Measurements from ENCODE around the gene SMARCAD1.
"Not testable (repeated sequence)": the region's sequence is repeated elsewhere in the genome, so short reads cannot be mapped to it uniquely, and the experiment has no call there.

The SMARCAD1 gene

GRCh38 chr4:94290245-94290644 is 82.6 kb downstream of the SMARCAD1 start:
- H3K4me3 ChIP-seq (ENCODE audit: low read depth, low read length) = no peak overlapping the region
- DNase-seq (ENCODE audit: low read depth) = no peak
- no peak for TF ChIP-seq MYC (IDR thresholded peaks at IDR 0.05; ENCODE audit: low read depth, low read length)
- no peak for TF ChIP-seq POLR2A (IDR thresholded peaks at IDR 0.05; ENCODE audit: extremely low read depth, insufficient read length)
- TF ChIP-seq, protein P1, sequence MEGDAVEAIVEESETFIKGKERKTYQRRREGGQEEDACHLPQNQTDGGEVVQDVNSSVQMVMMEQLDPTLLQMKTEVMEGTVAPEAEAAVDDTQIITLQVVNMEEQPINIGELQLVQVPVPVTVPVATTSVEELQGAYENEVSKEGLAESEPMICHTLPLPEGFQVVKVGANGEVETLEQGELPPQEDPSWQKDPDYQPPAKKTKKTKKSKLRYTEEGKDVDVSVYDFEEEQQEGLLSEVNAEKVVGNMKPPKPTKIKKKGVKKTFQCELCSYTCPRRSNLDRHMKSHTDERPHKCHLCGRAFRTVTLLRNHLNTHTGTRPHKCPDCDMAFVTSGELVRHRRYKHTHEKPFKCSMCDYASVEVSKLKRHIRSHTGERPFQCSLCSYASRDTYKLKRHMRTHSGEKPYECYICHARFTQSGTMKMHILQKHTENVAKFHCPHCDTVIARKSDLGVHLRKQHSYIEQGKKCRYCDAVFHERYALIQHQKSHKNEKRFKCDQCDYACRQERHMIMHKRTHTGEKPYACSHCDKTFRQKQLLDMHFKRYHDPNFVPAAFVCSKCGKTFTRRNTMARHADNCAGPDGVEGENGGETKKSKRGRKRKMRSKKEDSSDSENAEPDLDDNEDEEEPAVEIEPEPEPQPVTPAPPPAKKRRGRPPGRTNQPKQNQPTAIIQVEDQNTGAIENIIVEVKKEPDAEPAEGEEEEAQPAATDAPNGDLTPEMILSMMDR (IDR thresholded peaks at IDR 0.05; ENCODE audit: low read depth, low read length) = no peak
- TF ChIP-seq MAX (IDR thresholded peaks at IDR 0.05; ENCODE audit: low read depth, low read length) = no peak

GRCh38 chr4:94293981-94294380 is 86.3 kb downstream of the SMARCAD1 start:
- not testable (repeated sequence) for DNase-seq (ENCODE audit: low read depth); H3K4me3 ChIP-seq (ENCODE audit: low read depth, low read length)

DNA sequence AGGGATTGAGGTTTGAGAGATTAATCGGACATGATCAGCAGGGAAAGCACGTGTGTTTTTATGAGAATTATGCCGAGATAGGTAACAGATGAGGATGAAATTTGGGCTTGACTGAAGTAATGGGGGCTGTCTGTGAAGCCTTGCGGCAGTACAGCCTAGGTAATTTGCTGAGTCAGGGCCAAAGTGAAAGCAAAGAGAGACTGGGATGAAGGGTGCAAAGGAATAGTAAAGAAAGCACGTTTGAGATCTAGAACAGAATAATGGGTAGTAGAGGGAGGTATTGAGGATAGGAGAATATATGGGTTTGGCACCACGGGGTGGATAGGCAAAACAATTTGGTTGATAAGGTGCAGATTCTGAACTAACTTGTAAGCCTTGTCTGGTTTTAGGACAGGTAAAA is 87.8 kb downstream of the SMARCAD1 start:
- not testable (repeated sequence) for H3K4me3 ChIP-seq (ENCODE audit: low read depth, low read length); DNase-seq (ENCODE audit: low read depth)

DNA sequence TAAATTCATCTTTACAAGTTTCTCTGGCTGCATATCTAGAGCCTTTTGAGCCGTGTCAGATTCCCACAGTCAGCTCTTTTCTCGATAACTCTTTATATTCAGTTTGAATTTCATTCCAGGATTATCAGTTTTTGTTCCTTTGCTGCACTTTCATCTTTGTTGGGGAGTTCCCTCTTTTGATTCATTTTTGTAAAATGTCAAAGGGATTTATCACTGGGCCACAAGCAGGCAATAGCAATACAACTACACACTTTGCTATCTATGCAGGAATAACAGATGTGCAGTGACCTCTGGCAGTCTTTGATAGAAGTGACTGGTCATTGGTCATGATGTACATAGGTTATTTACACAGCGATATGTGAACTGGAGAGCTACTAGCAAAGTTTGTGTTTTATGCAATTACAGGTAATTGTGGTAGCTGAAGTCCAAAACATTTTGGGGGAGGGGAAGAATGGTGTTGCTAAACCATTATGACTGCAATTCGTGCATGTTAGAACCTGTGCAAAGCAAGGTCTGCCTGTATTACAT is 91.1 kb downstream of the SMARCAD1 start:
- DNase-seq (ENCODE audit: low read depth) = no peak
- no peak overlapping the region for H3K4me3 ChIP-seq (ENCODE audit: low read depth, low read length)
- TF ChIP-seq MYC (IDR thresholded peaks at IDR 0.05; ENCODE audit: low read depth, low read length) (no peak), MAX (IDR thresholded peaks at IDR 0.05; ENCODE audit: low read depth, low read length) (no peak), POLR2A (IDR thresholded peaks at IDR 0.05; ENCODE audit: extremely low read depth, insufficient read length) (no peak)
- TF ChIP-seq, protein P1 (IDR thresholded peaks at IDR 0.05; ENCODE audit: low read depth, low read length) = no peak

- TF ChIP-seq MYC (IDR thresholded peaks at IDR 0.05; ENCODE audit: low read depth, low read length) = no peak
- H3K4me3 ChIP-seq (ENCODE audit: low read depth, low read length) = no peak overlapping the region
- DNase-seq (ENCODE audit: low read depth) = no peak
These were observed 94.5 kb downstream of the SMARCAD1 start for GRCh38 chr4:94302191-94302590.

GRCh38 chr4:94304365-94304971 is 96.8 kb downstream of the SMARCAD1 start:
- peak; percentile 36 for DNase-seq (ENCODE audit: low read depth)
- no peak overlapping the region for H3K4me3 ChIP-seq (ENCODE audit: low read depth, low read length)
- TF ChIP-seq, protein P1 (IDR thresholded peaks at IDR 0.05; ENCODE audit: low read depth, low read length) = peak; percentile 53
- no peak for TF ChIP-seq MYC (IDR thresholded peaks at IDR 0.05; ENCODE audit: low read depth, low read length)

- no peak overlapping the region for H3K4me3 ChIP-seq (ENCODE audit: low read depth, low read length)
- TF ChIP-seq MYC (IDR thresholded peaks at IDR 0.05; ENCODE audit: low read depth, low read length) = no peak
- no peak for TF ChIP-seq POLR2A (IDR thresholded peaks at IDR 0.05; ENCODE audit: extremely low read depth, insufficient read length)
- TF ChIP-seq, protein P1 (IDR thresholded peaks at IDR 0.05; ENCODE audit: low read depth, low read length) = no peak
- no peak for TF ChIP-seq MAX (IDR thresholded peaks at IDR 0.05; ENCODE audit: low read depth, low read length)
- no peak for DNase-seq (ENCODE audit: low read depth)
These were observed 98.0 kb downstream of the SMARCAD1 start for GRCh38 chr4:94305466-94306225.

All from NB4 (cell line).